ENCODE data around the gene DAAM1.
A peak's percentile ranks its signal among the peaks of the same experiment; 100 is the strongest.

Gene DAAM1

GRCh38 chr14:59189786-59190368 is 1.4 kb downstream of the DAAM1 start:
- peak; percentile 91 for DNase-seq (ENCODE audit: low read depth)
- peak overlapping the region; percentile 84 for H3K4me3 ChIP-seq (ENCODE audit: low read depth, low read length)
- no peak for TF ChIP-seq CTCF (conservative IDR thresholded peaks at IDR 0.05; ENCODE audit: low read depth, low read length)

- peak; percentile 12 for TF ChIP-seq CTCF (conservative IDR thresholded peaks at IDR 0.05; ENCODE audit: low read depth, low read length)
- peak overlapping the region; percentile 84 for H3K4me3 ChIP-seq (ENCODE audit: low read depth, low read length)
- no peak for DNase-seq (ENCODE audit: low read depth)
Observed at GRCh38 chr14:59190372-59190771, 1.9 kb downstream of the DAAM1 start.

GRCh38 chr14:59195912-59196311 is 7.4 kb downstream of the DAAM1 start:
- no peak for DNase-seq (ENCODE audit: low read depth)
- no peak for TF ChIP-seq CTCF (conservative IDR thresholded peaks at IDR 0.05; ENCODE audit: low read depth, low read length)
- no peak overlapping the region for H3K4me3 ChIP-seq (ENCODE audit: low read depth, low read length)

DNA sequence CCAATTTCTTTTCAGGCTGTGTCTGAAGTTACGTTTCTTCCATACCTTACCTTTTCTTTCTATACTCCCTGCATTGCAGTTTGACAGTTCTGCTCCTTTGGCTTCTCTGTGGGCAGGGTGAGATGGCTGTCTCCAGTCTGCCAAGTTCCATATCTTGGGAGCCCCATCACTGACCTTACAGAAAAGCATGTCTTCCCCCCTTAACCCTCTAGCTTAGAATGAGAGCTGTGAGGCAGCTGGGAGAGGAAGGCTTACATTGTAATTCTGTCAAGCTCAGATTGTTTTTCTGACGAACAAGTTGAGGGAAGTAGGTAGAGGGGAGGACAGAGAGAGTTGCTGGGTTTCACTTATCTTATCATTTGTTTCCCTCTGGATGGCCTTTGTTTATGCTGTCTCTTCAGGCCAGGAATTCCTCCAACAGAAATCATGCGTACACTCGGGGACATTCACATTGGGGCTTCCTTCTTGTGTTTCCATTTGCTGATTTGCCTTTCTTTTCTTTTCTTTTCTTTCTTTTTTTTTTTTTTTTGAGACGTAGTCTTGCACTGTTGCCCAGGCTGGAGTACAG is 9.3 kb downstream of the DAAM1 start:
- DNase-seq (ENCODE audit: low read depth): no peak
- no peak for TF ChIP-seq CTCF (conservative IDR thresholded peaks at IDR 0.05; ENCODE audit: low read depth, low read length)
- no peak overlapping the region for H3K4me3 ChIP-seq (ENCODE audit: low read depth, low read length)

- peak; percentile 53 for TF ChIP-seq CTCF (conservative IDR thresholded peaks at IDR 0.05; ENCODE audit: low read depth, low read length)
- peak; percentile 62 for DNase-seq (ENCODE audit: low read depth)
Observed at GRCh38 chr14:59199205-59199604, 10.7 kb downstream of the DAAM1 start.

GRCh38 chr14:59199614-59200013 is 11.1 kb downstream of the DAAM1 start:
- DNase-seq (ENCODE audit: low read depth): peak; percentile 39
- TF ChIP-seq CTCF (conservative IDR thresholded peaks at IDR 0.05; ENCODE audit: low read depth, low read length): no peak
- H3K4me3 ChIP-seq (ENCODE audit: low read depth, low read length): no peak overlapping the region

More at GRCh38 chr14:59199205-59199604, 10.7 kb downstream of the DAAM1 start:
- H3K4me3 ChIP-seq (ENCODE audit: low read depth, low read length): no peak overlapping the region

DNA sequence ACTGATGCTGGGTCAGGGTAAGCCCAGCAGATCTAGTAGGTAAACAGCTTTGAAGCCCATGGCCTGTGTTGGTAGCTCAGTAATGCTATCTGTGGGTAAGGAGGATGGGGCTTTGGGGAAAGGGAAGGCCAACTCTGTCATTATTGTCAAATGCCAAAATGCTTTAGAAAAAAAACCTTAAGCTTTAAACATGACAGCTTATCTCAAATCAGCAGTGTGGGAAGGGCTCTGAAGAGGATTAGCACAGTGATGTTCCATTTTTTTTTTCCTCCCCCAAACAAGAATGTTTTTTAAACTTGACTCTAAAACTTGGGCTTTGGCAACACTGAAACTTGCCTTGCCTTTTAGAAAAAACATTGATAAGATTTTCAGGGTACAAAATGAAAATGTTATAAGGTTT is 11.7 kb downstream of the DAAM1 start:
- no peak for DNase-seq (ENCODE audit: low read depth)
- TF ChIP-seq CTCF (conservative IDR thresholded peaks at IDR 0.05; ENCODE audit: low read depth, low read length): no peak
- H3K4me3 ChIP-seq (ENCODE audit: low read depth, low read length): no peak overlapping the region

Data from choroid plexus epithelial cell (primary cell).